Measurements from ENCODE around the gene KCNQ1.

KCNQ1 gene

GRCh38 chr11:2443881-2444820 lies 657 bp upstream of the KCNQ1 start, which contains the start of gene TRPM5:
Gene TRPM5 (minus strand): TSS chr11:2444514. CDS start chr11:2423036, 21,478 bp downstream.
- DNase-seq (ENCODE audit: low read depth), result no peak

- DNase-seq (ENCODE audit: low read depth), result no peak
Observed at GRCh38 chr11:2445746-2446551, 1.1 kb downstream of the KCNQ1 start.

GRCh38 chr11:2446590-2447252 lies 1.9 kb downstream of the KCNQ1 start:
- no peak for DNase-seq (ENCODE audit: low read depth)

GRCh38 chr11:2447253-2447950 lies 2.6 kb downstream of the KCNQ1 start:
- no peak for DNase-seq (ENCODE audit: low read depth)

- DNase-seq (ENCODE audit: low read depth), result no peak
Observed at GRCh38 chr11:2447951-2448650, 3.3 kb downstream of the KCNQ1 start.

GRCh38 chr11:2448661-2449547 lies 4.1 kb downstream of the KCNQ1 start:
- DNase-seq (ENCODE audit: low read depth), result no peak

GRCh38 chr11:2449548-2450320 lies 4.9 kb downstream of the KCNQ1 start:
- DNase-seq (ENCODE audit: low read depth), result no peak

- no peak for DNase-seq (ENCODE audit: low read depth)
Observed at GRCh38 chr11:2450321-2451041, 5.7 kb downstream of the KCNQ1 start.

GRCh38 chr11:2451336-2451735 lies 6.5 kb downstream of the KCNQ1 start:
- DNase-seq (ENCODE audit: low read depth), result no peak

GRCh38 chr11:2451916-2452315 lies 7.1 kb downstream of the KCNQ1 start:
- no peak for DNase-seq (ENCODE audit: low read depth)

- DNase-seq (ENCODE audit: low read depth), result no peak
Observed at GRCh38 chr11:2452321-2453012, 7.7 kb downstream of the KCNQ1 start.

GRCh38 chr11:2453436-2453835 lies 8.6 kb downstream of the KCNQ1 start:
- no peak for DNase-seq (ENCODE audit: low read depth)

GRCh38 chr11:2458321-2458720 lies 13.5 kb downstream of the KCNQ1 start:
- DNase-seq (ENCODE audit: low read depth), result no peak

GRCh38 chr11:2459016-2459725 lies 14.4 kb downstream of the KCNQ1 start:
- no peak for DNase-seq (ENCODE audit: low read depth)

- no peak for DNase-seq (ENCODE audit: low read depth)
Observed at GRCh38 chr11:2459796-2460531, 15.2 kb downstream of the KCNQ1 start.

- DNase-seq (ENCODE audit: low read depth), result no peak
Observed at GRCh38 chr11:2460540-2461252, 15.9 kb downstream of the KCNQ1 start.
